Upper lobe of left lung (tissue), 4 donors: Measurements from ENCODE around the gene ATP5PB.

Source experiments
- CTCF ChIP-seq, 6 experiments: fragments of 450-650 bp in 4 of 6; fragments of 200-600 bp in 2 of 6; sonication (generic) in 2 of 6; IDR thresholded peaks; one replicate each; pipeline ENCODE4 v1.5.1; 2016 to 2019; ENCODE audit warnings: antibody characterized with exemption in 6 of 6
- EP300 ChIP-seq, 4 donors: sonication (generic); formaldehyde crosslinking; IDR thresholded peaks; one replicate each; pipeline ENCODE4 v1.5.1; 2017; ENCODE audit warnings: antibody characterized with exemption in 4 of 4, control low read depth in 2 of 4
- POLR2A ChIP-seq, 4 donors: fragments of 450-650 bp; IDR thresholded peaks; one replicate each; pipeline ENCODE4 v1.5.1; 2016 to 2017; ENCODE audit warnings: antibody characterized with exemption in 4 of 4, mild to moderate bottlenecking in 2 of 4
- POLR2AphosphoS5 ChIP-seq, 2 donors: sonication (generic); formaldehyde crosslinking; IDR thresholded peaks; one replicate each; pipeline ENCODE4 v1.5.1; 2017; ENCODE audit warnings: antibody characterized with exemption in 2 of 2

GRCh38 chr1:111417755-111418154 lies 31.5 kb upstream of the ATP5PB start:
- TF ChIP-seq POLR2A (IDR thresholded peaks at IDR 0.05) (no peak), POLR2AphosphoS5 (IDR thresholded peaks at IDR 0.05) (no peak), CTCF (IDR thresholded peaks at IDR 0.05) (no peak), EP300 (IDR thresholded peaks at IDR 0.05) (no peak)
